ENCODE results near the gene N4BP3.
"Not testable (repeated sequence)": the region's sequence is repeated elsewhere in the genome, so short reads cannot be mapped to it uniquely, and the experiment has no call there.

N4BP3 gene

GRCh38 chr5:178080618-178081410, 32.5 kb upstream of the N4BP3 start:
- Histone ChIP-seq H3K27ac (ENCODE audit: low read depth, low read length) (no peak overlapping the region), H3K4me3 (ENCODE audit: low read depth in 1 of 2, low read length in 2 of 2) (no peak overlapping the region), H3K4me1 (ENCODE audit: insufficient read depth, low read length) (no peaks in the 10 kb centered on the region), H3K9me3 (ENCODE audit: low read length) (no peaks in the 10 kb centered on the region), H3K9ac (ENCODE audit: low read length) (no peak overlapping the region), H3K27me3 (ENCODE audit: control insufficient read depth in 1 of 2, insufficient read depth in 2 of 2, low read length in 2 of 2) (peaks cover under 1 to 5% of the 10 kb centered on the region in 2 donors), H3K36me3 (ENCODE audit: insufficient read depth, low read length) (no peaks in the 10 kb centered on the region)

GRCh38 chr5:178081571-178082243, 31.6 kb upstream of the N4BP3 start:
- Histone ChIP-seq H3K27me3 (ENCODE audit: control insufficient read depth in 1 of 2, insufficient read depth in 2 of 2, low read length in 2 of 2) (peaks cover 0 to 7% of the 10 kb centered on the region in 2 donors), H3K9ac (ENCODE audit: low read length) (no peak overlapping the region), H3K27ac (ENCODE audit: low read depth, low read length) (no peak overlapping the region), H3K4me1 (ENCODE audit: insufficient read depth, low read length) (no peaks in the 10 kb centered on the region), H3K36me3 (ENCODE audit: insufficient read depth, low read length) (no peaks in the 10 kb centered on the region), H3K4me3 (ENCODE audit: low read depth in 1 of 2, low read length in 2 of 2) (no peak overlapping the region), H3K9me3 (ENCODE audit: low read length) (no peaks in the 10 kb centered on the region)

GRCh38 chr5:178083922-178084321, 29.4 kb upstream of the N4BP3 start:
- H3K27ac ChIP-seq (ENCODE audit: low read depth, low read length), result no peak overlapping the region
- H3K9me3 ChIP-seq (ENCODE audit: low read length), result no peaks in the 10 kb centered on the region
- H3K4me1 ChIP-seq (ENCODE audit: insufficient read depth, low read length), result no peaks in the 10 kb centered on the region
- no peak overlapping the region for H3K9ac ChIP-seq (ENCODE audit: low read length)
- no peaks in the 10 kb centered on the region for H3K36me3 ChIP-seq (ENCODE audit: insufficient read depth, low read length)
- peaks cover 0 to 7% of the 10 kb centered on the region in 2 donors for H3K27me3 ChIP-seq (ENCODE audit: control insufficient read depth in 1 of 2, insufficient read depth in 2 of 2, low read length in 2 of 2)
- no peak overlapping the region for H3K4me3 ChIP-seq (ENCODE audit: low read depth in 1 of 2, low read length in 2 of 2)

- Histone ChIP-seq H3K36me3 (ENCODE audit: insufficient read depth, low read length) (no peaks in the 10 kb centered on the region), H3K27ac (ENCODE audit: low read depth, low read length) (no peak overlapping the region), H3K4me1 (ENCODE audit: insufficient read depth, low read length) (no peaks in the 10 kb centered on the region), H3K9me3 (ENCODE audit: low read length) (no peaks in the 10 kb centered on the region), H3K9ac (ENCODE audit: low read length) (no peak overlapping the region), H3K27me3 (ENCODE audit: control insufficient read depth in 1 of 2, insufficient read depth in 2 of 2, low read length in 2 of 2) (peaks cover 0 to 7% of the 10 kb centered on the region in 2 donors), H3K4me3 (ENCODE audit: low read depth in 1 of 2, low read length in 2 of 2) (no peak overlapping the region)
Observed at GRCh38 chr5:178085316-178085715, 28.0 kb upstream of the N4BP3 start.

- Histone ChIP-seq H3K9ac (ENCODE audit: low read length) (no peak overlapping the region), H3K4me1 (ENCODE audit: insufficient read depth, low read length) (no peaks in the 10 kb centered on the region), H3K9me3 (ENCODE audit: low read length) (no peaks in the 10 kb centered on the region), H3K27me3 (ENCODE audit: control insufficient read depth in 1 of 2, insufficient read depth in 2 of 2, low read length in 2 of 2) (peaks cover 0 to 7% of the 10 kb centered on the region in 2 donors), H3K4me3 (ENCODE audit: low read depth in 1 of 2, low read length in 2 of 2) (no peak overlapping the region), H3K36me3 (ENCODE audit: insufficient read depth, low read length) (no peaks in the 10 kb centered on the region), H3K27ac (ENCODE audit: low read depth, low read length) (no peak overlapping the region)
Observed at GRCh38 chr5:178086266-178086665, 27.1 kb upstream of the N4BP3 start.

GRCh38 chr5:178087199-178087598, 26.1 kb upstream of the N4BP3 start:
- not testable (repeated sequence) for H3K9ac ChIP-seq (ENCODE audit: low read length); H3K9me3 ChIP-seq (ENCODE audit: low read length); H3K36me3 ChIP-seq (ENCODE audit: insufficient read depth, low read length); H3K4me1 ChIP-seq (ENCODE audit: insufficient read depth, low read length); H3K27me3 ChIP-seq (ENCODE audit: control insufficient read depth in 1 of 2, insufficient read depth in 2 of 2, low read length in 2 of 2); H3K4me3 ChIP-seq (ENCODE audit: low read depth in 1 of 2, low read length in 2 of 2); H3K27ac ChIP-seq (ENCODE audit: low read depth, low read length)

- no peaks in the 10 kb centered on the region for H3K9me3 ChIP-seq (ENCODE audit: low read length)
- no peaks in the 10 kb centered on the region for H3K36me3 ChIP-seq (ENCODE audit: insufficient read depth, low read length)
- H3K9ac ChIP-seq (ENCODE audit: low read length), result no peak overlapping the region
- H3K4me1 ChIP-seq (ENCODE audit: insufficient read depth, low read length), result no peaks in the 10 kb centered on the region
- H3K27ac ChIP-seq (ENCODE audit: low read depth, low read length), result no peak overlapping the region
- H3K4me3 ChIP-seq (ENCODE audit: low read depth in 1 of 2, low read length in 2 of 2), result no peak overlapping the region
- H3K27me3 ChIP-seq (ENCODE audit: control insufficient read depth in 1 of 2, insufficient read depth in 2 of 2, low read length in 2 of 2), result peaks cover 0 to 7% of the 10 kb centered on the region in 2 donors
Observed at GRCh38 chr5:178090856-178091255, 22.5 kb upstream of the N4BP3 start.

- no peak overlapping the region for H3K4me3 ChIP-seq (ENCODE audit: low read depth in 1 of 2, low read length in 2 of 2)
- no peak overlapping the region for H3K9ac ChIP-seq (ENCODE audit: low read length)
- H3K9me3 ChIP-seq (ENCODE audit: low read length), result no peaks in the 10 kb centered on the region
- no peak overlapping the region for H3K27ac ChIP-seq (ENCODE audit: low read depth, low read length)
- H3K4me1 ChIP-seq (ENCODE audit: insufficient read depth, low read length), result no peaks in the 10 kb centered on the region
- no peaks in the 10 kb centered on the region for H3K27me3 ChIP-seq (ENCODE audit: control insufficient read depth in 1 of 2, insufficient read depth in 2 of 2, low read length in 2 of 2)
- H3K36me3 ChIP-seq (ENCODE audit: insufficient read depth, low read length), result no peaks in the 10 kb centered on the region
Observed at GRCh38 chr5:178093134-178093533, 20.2 kb upstream of the N4BP3 start.

- H3K27me3 ChIP-seq (ENCODE audit: control insufficient read depth in 1 of 2, insufficient read depth in 2 of 2, low read length in 2 of 2), result no peaks in the 10 kb centered on the region
- no peak overlapping the region for H3K27ac ChIP-seq (ENCODE audit: low read depth, low read length)
- H3K36me3 ChIP-seq (ENCODE audit: insufficient read depth, low read length), result no peaks in the 10 kb centered on the region
Observed at GRCh38 chr5:178094345-178094744, 19.0 kb upstream of the N4BP3 start.

GRCh38 chr5:178098685-178099084, 14.6 kb upstream of the N4BP3 start:
- H3K27me3 ChIP-seq (ENCODE audit: control insufficient read depth in 1 of 2, insufficient read depth in 2 of 2, low read length in 2 of 2), result no peaks in the 10 kb centered on the region
- H3K27ac ChIP-seq (ENCODE audit: low read depth, low read length), result no peak overlapping the region
- no peaks in the 10 kb centered on the region for H3K4me1 ChIP-seq (ENCODE audit: insufficient read depth, low read length)
- no peak overlapping the region for H3K4me3 ChIP-seq (ENCODE audit: low read depth in 1 of 2, low read length in 2 of 2)
- H3K9me3 ChIP-seq (ENCODE audit: low read length), result no peaks in the 10 kb centered on the region
- no peaks in the 10 kb centered on the region for H3K36me3 ChIP-seq (ENCODE audit: insufficient read depth, low read length)
- no peak overlapping the region for H3K9ac ChIP-seq (ENCODE audit: low read length)

More at GRCh38 chr5:178094345-178094744, 19.0 kb upstream of the N4BP3 start:
- no peaks in the 10 kb centered on the region for H3K9me3 ChIP-seq (ENCODE audit: low read length)
- no peak overlapping the region for H3K9ac ChIP-seq (ENCODE audit: low read length)
- no peaks in the 10 kb centered on the region for H3K4me1 ChIP-seq (ENCODE audit: insufficient read depth, low read length)
- H3K4me3 ChIP-seq (ENCODE audit: low read depth in 1 of 2, low read length in 2 of 2), result no peak overlapping the region

- no peaks in the 10 kb centered on the region for H3K4me1 ChIP-seq (ENCODE audit: insufficient read depth, low read length)
- no peak overlapping the region for H3K4me3 ChIP-seq (ENCODE audit: low read depth in 1 of 2, low read length in 2 of 2)
- H3K27me3 ChIP-seq (ENCODE audit: control insufficient read depth in 1 of 2, insufficient read depth in 2 of 2, low read length in 2 of 2), result no peaks in the 10 kb centered on the region
- H3K27ac ChIP-seq (ENCODE audit: low read depth, low read length), result no peak overlapping the region
- H3K9ac ChIP-seq (ENCODE audit: low read length), result no peak overlapping the region
- H3K36me3 ChIP-seq (ENCODE audit: insufficient read depth, low read length), result no peaks in the 10 kb centered on the region
- H3K9me3 ChIP-seq (ENCODE audit: low read length), result no peaks in the 10 kb centered on the region
Observed at GRCh38 chr5:178103612-178104011, 9.7 kb upstream of the N4BP3 start.

GRCh38 chr5:178104492-178104891, 8.8 kb upstream of the N4BP3 start:
- Histone ChIP-seq H3K4me1 (ENCODE audit: insufficient read depth, low read length) (no peaks in the 10 kb centered on the region), H3K4me3 (ENCODE audit: low read depth in 1 of 2, low read length in 2 of 2) (no peak overlapping the region), H3K9me3 (ENCODE audit: low read length) (no peaks in the 10 kb centered on the region), H3K36me3 (ENCODE audit: insufficient read depth, low read length) (no peaks in the 10 kb centered on the region), H3K9ac (ENCODE audit: low read length) (no peak overlapping the region), H3K27me3 (ENCODE audit: control insufficient read depth in 1 of 2, insufficient read depth in 2 of 2, low read length in 2 of 2) (no peaks in the 10 kb centered on the region), H3K27ac (ENCODE audit: low read depth, low read length) (no peak overlapping the region)

All from muscle layer of colon (tissue), 2 donors.